PFSK-1 (cell line): ENCODE results near the gene SEZ6L.

Source experiments
- FOXP2 ChIP-seq: optimal IDR thresholded peaks from 2 replicates; pipeline ENCODE3; 2011; ENCODE audit warnings: borderline replicate concordance, control low read depth, inconsistent platforms; ENCODE audit not compliant: insufficient read depth; ENCODE audit errors: extremely low read length, extremely low read depth
- POLR2AphosphoS5 ChIP-seq: IDR thresholded peaks from 2 replicates; pipeline ENCODE4 v1.6.1; 2012; ENCODE audit warnings: low read depth, mild to moderate bottlenecking, control low read depth, low read length, moderate library complexity
- SIN3A ChIP-seq: IDR thresholded peaks from 2 replicates; pipeline ENCODE4 v1.6.1; 2012; ENCODE audit warnings: mild to moderate bottlenecking, low read length, moderate library complexity, borderline replicate concordance; ENCODE audit not compliant: insufficient read depth
- TAF1 ChIP-seq: IDR thresholded peaks from 2 replicates; pipeline ENCODE4 v1.6.1; 2012; ENCODE audit warnings: low read length, control low read depth, borderline replicate concordance; ENCODE audit not compliant: insufficient read depth
- TF ChIP-seq, protein P1 (sequence below), 2 experiments: IDR thresholded peaks; 2 replicates each; pipeline versions ENCODE4 v1.6.1 to v1.8.0; 2011 to 2012; ENCODE audit warnings: low read depth in 2 of 2, low read length in 2 of 2, control low read depth in 1 of 2, inconsistent platforms in 1 of 2, mild to moderate bottlenecking in 1 of 2, moderate library complexity in 1 of 2; ENCODE audit not compliant: insufficient read depth in 1 of 2

Gene SEZ6L

GRCh38 chr22:26188341-26188740, 19.1 kb downstream of the SEZ6L start:
- TF ChIP-seq TAF1 = no peak
- TF ChIP-seq, protein P1, sequence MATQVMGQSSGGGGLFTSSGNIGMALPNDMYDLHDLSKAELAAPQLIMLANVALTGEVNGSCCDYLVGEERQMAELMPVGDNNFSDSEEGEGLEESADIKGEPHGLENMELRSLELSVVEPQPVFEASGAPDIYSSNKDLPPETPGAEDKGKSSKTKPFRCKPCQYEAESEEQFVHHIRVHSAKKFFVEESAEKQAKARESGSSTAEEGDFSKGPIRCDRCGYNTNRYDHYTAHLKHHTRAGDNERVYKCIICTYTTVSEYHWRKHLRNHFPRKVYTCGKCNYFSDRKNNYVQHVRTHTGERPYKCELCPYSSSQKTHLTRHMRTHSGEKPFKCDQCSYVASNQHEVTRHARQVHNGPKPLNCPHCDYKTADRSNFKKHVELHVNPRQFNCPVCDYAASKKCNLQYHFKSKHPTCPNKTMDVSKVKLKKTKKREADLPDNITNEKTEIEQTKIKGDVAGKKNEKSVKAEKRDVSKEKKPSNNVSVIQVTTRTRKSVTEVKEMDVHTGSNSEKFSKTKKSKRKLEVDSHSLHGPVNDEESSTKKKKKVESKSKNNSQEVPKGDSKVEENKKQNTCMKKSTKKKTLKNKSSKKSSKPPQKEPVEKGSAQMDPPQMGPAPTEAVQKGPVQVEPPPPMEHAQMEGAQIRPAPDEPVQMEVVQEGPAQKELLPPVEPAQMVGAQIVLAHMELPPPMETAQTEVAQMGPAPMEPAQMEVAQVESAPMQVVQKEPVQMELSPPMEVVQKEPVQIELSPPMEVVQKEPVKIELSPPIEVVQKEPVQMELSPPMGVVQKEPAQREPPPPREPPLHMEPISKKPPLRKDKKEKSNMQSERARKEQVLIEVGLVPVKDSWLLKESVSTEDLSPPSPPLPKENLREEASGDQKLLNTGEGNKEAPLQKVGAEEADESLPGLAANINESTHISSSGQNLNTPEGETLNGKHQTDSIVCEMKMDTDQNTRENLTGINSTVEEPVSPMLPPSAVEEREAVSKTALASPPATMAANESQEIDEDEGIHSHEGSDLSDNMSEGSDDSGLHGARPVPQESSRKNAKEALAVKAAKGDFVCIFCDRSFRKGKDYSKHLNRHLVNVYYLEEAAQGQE (IDR thresholded peaks at IDR 0.05; ENCODE audit: insufficient read depth in 1 of 2, low read depth in 2 of 2, low read length in 2 of 2) = no peak
- TF ChIP-seq FOXP2 = no peak
- no peak for TF ChIP-seq SIN3A
- no peak for TF ChIP-seq POLR2AphosphoS5

DNA sequence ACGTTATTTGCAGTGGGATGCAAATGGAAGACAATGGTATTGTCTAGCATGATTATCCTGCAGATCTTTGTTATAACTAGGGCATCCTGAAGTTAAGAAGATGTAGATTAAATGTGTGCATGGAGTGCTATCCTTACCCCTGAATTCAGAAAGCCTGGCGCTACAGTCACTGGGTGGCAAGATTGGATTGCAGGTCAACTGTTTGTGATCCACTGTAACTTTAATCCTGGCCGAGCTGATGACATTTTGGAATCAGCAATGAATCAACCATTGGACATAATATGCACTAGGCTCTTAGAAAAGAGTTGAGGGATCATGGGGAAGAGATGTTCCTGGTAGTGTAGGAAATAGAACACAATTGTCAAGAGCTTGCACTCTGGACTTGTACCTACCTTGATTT, 25.1 kb downstream of the SEZ6L start:
- no peak for TF ChIP-seq POLR2AphosphoS5
- TF ChIP-seq TAF1 = no peak
- TF ChIP-seq, protein P1 (IDR thresholded peaks at IDR 0.05; ENCODE audit: insufficient read depth in 1 of 2, low read depth in 2 of 2, low read length in 2 of 2) = no peak
- TF ChIP-seq FOXP2 = no peak
- no peak for TF ChIP-seq SIN3A

DNA sequence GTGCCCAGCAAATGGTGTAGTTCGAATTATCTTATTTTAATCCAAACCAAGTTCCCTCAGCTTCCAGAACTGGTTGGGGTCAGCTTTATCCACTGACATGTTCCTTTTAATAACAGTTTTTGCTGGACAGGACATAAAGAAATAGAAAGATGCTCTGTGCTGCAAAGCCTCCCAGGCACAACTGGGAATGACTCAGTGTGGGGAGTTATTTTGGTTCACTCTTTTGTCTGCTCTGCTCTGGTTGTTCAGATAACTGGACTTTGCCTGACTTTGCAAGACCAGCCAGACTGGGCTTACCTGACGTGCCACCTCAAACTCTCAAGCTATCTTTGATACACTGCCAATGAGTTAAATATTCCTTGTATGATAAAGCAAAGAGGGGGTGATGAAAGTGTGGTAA, 25.6 kb downstream of the SEZ6L start:
- no peak for TF ChIP-seq SIN3A
- TF ChIP-seq, protein P1 (IDR thresholded peaks at IDR 0.05; ENCODE audit: insufficient read depth in 1 of 2, low read depth in 2 of 2, low read length in 2 of 2) = no peak
- no peak for TF ChIP-seq FOXP2
- TF ChIP-seq TAF1 = no peak
- no peak for TF ChIP-seq POLR2AphosphoS5

DNA sequence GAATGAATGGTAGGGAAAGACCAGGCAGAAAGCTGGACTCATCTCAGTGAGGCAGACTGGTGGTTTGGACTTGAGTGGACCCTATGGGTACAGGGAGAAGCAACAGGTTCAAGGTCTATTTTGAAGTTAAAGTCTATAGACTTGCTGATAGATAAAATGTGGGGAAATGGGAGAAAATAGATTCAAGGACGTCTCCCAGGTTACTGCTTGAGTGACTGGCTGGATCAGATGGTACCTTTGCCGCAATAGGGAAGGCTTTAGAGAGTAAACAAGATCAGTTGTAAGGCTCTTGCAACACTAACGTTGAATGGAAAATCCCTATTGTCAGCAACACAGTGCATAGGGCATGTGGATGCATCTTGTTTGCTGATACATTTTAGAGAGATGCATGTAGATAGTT, 27.4 kb downstream of the SEZ6L start:
- no peak for TF ChIP-seq SIN3A
- TF ChIP-seq, protein P1 (IDR thresholded peaks at IDR 0.05; ENCODE audit: insufficient read depth in 1 of 2, low read depth in 2 of 2, low read length in 2 of 2) = no peak

DNA sequence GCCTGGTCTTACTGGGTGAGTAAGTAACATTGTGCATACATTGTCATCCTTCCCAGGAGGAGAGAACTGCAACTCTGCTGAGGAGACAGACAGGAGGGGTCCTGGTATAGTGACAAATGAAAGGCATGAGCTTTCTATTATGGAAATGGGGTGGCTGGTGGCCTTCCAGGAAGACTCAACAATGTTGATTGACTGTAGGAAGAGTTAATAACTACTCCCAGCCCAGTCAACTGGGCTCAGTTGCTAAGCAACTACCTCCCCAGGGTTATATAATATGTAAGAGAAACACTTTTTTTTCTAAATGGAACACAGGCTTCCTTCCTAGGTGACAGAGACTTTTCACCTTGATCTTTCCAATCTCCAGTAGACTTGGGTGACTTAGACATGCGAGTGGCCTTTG, 28.2 kb downstream of the SEZ6L start:
- no peak for TF ChIP-seq SIN3A
- TF ChIP-seq, protein P1 (IDR thresholded peaks at IDR 0.05; ENCODE audit: insufficient read depth in 1 of 2, low read depth in 2 of 2, low read length in 2 of 2) = no peak
- no peak for TF ChIP-seq POLR2AphosphoS5
- TF ChIP-seq FOXP2 = no peak
- TF ChIP-seq TAF1 = no peak
